OCI-LY3 (cell line): ENCODE data around the gene HSD11B2.

Experiments
- H2AFZ ChIP-seq: fragments of 200-600, 300-600 bp; shearing (Covaris generic); 2 replicates; pipeline ENCODE4 v1.6.0; 2014; ENCODE audit warnings: antibody characterized with exemption, low read depth, low read length
- H3K27ac ChIP-seq: fragments of 200-600, 300-600 bp; sonication (generic); 2 replicates; pipeline ENCODE4 v1.5.1; 2014; ENCODE audit warnings: mild to moderate bottlenecking, low read length, moderate library complexity, mixed read lengths
- H3K27me3 ChIP-seq: fragments of 200-600, 300-600 bp; sonication (generic); 2 replicates; pipeline ENCODE4 v1.6.1; 2014; ENCODE audit warnings: low read depth, low read length, mixed read lengths
- H3K36me3 ChIP-seq: fragments of 200-600, 300-600 bp; sonication (generic); replicated peaks from 2 replicates; pipeline ENCODE3; 2014; ENCODE audit warnings: low read depth, low read length, mixed read lengths
- H3K4me1 ChIP-seq: fragments of 300-600, 200-600 bp; sonication (generic); 2 replicates; pipeline ENCODE4 v1.6.1; 2014; ENCODE audit warnings: low read length, mixed read lengths
- H3K4me2 ChIP-seq: fragments of 200-600, 300-600 bp; sonication (generic); 2 replicates; pipeline ENCODE4 v1.6.1; 2014; ENCODE audit warnings: low read length, mixed read lengths
- H3K4me3 ChIP-seq: fragments of 300-600, 200-600 bp; sonication (generic); 2 replicates; pipeline ENCODE4 v1.5.1; 2014; ENCODE audit warnings: antibody characterized with exemption, mild to moderate bottlenecking, low read length, moderate library complexity
- H3K79me2 ChIP-seq: fragments of 300-600, 200-600 bp; shearing (Covaris generic); 2 replicates; pipeline ENCODE4 v1.6.1; 2014; ENCODE audit warnings: mild to moderate bottlenecking, low read length, mixed read lengths
- H3K9ac ChIP-seq: fragments of 300-600, 200-600 bp; shearing (Covaris generic); 2 replicates; pipeline ENCODE4 v1.6.0; 2014; ENCODE audit warnings: mild to moderate bottlenecking, low read length, moderate library complexity
- H3K9me3 ChIP-seq: fragments of 200-600, 300-600 bp; shearing (Covaris generic); 2 replicates; pipeline ENCODE4 v1.6.1; 2014; ENCODE audit warnings: low read length, mixed read lengths; ENCODE audit not compliant: insufficient read depth
- H4K20me1 ChIP-seq: fragments of 200-600, 300-600 bp; sonication (generic); 2 replicates; pipeline ENCODE4 v1.6.1; 2016; ENCODE audit warnings: low read length, mixed read lengths; ENCODE audit not compliant: insufficient read depth
- CTCF ChIP-seq: fragments of 200-600, 300-600 bp; sonication (generic); IDR thresholded peaks from 2 replicates; pipeline ENCODE4 v1.5.1; 2014; ENCODE audit warnings: antibody characterized with exemption, low read length, low read depth
- EZH2phosphoT487 ChIP-seq: fragments of 200-600 bp; shearing (Covaris generic); IDR thresholded peaks from 2 replicates; pipeline ENCODE4 v1.6.1; 2018; ENCODE audit warnings: antibody characterized with exemption, mixed run types, low read depth

The HSD11B2 gene

GRCh38 chr16:67397812-67398545 is 32.9 kb upstream of the HSD11B2 start:
- Histone ChIP-seq H3K9ac (no peak overlapping the region), H3K4me3 (peak overlapping the region; percentile 59), H3K79me2 (no peaks in the 10 kb centered on the region), H2AFZ (no peak overlapping the region), H3K4me2 (peak overlapping the region; percentile 85), H3K27me3 (no peaks in the 10 kb centered on the region), H3K27ac (no peak overlapping the region), H4K20me1 (no peaks in the 10 kb centered on the region), H3K36me3 (no peaks in the 10 kb centered on the region), H3K9me3 (no peaks in the 10 kb centered on the region), H3K4me1 (peaks cover 59% of the 10 kb centered on the region)
- TF ChIP-seq EZH2phosphoT487 (no peak), CTCF (peak; percentile 58)

- peak overlapping the region; percentile 23; the same call in 1 of the 2 replicates for H2AFZ ChIP-seq
- peaks cover 59% of the 10 kb centered on the region for H3K4me1 ChIP-seq
- no peaks in the 10 kb centered on the region for H3K36me3 ChIP-seq
- no peaks in the 10 kb centered on the region for H3K27me3 ChIP-seq
- no peaks in the 10 kb centered on the region for H4K20me1 ChIP-seq
- peak overlapping the region; percentile 85 for H3K4me2 ChIP-seq
- no peak overlapping the region for H3K27ac ChIP-seq
- H3K4me3 ChIP-seq: peak overlapping the region; percentile 70
- no peaks in the 10 kb centered on the region for H3K9me3 ChIP-seq
- TF ChIP-seq EZH2phosphoT487 (no peak), CTCF (no peak)
- peak overlapping the region; percentile 31; the same call in 1 of the 2 replicates for H3K9ac ChIP-seq
- H3K79me2 ChIP-seq: no peaks in the 10 kb centered on the region
Observed at GRCh38 chr16:67398546-67399217, 32.2 kb upstream of the HSD11B2 start.

- Histone ChIP-seq H3K36me3 (no peaks in the 10 kb centered on the region), H4K20me1 (no peaks in the 10 kb centered on the region), H3K9me3 (no peaks in the 10 kb centered on the region), H3K4me2 (peak overlapping the region; percentile 85), H2AFZ (peak overlapping the region; percentile 23; the same call in 1 of the 2 replicates), H3K27me3 (no peaks in the 10 kb centered on the region), H3K4me3 (peak overlapping the region; percentile 70), H3K9ac (peak overlapping the region; percentile 46), H3K79me2 (no peaks in the 10 kb centered on the region), H3K4me1 (peaks cover 59% of the 10 kb centered on the region), H3K27ac (peak overlapping the region; percentile 33; the same call in 1 of the 2 replicates)
- TF ChIP-seq CTCF: peak; percentile 92
- TF ChIP-seq EZH2phosphoT487: no peak
Observed at GRCh38 chr16:67399218-67399733, 31.6 kb upstream of the HSD11B2 start.
